ENCODE measurements around the gene KLC1. TPM values are rescaled to one million over a fixed set of nuclear protein-coding genes. Genes with fewer than 3 reads are reported as not detected.

Gene KLC1
- total RNA-seq, 1 donor from 2014 or later: 163 TPM

DNA sequence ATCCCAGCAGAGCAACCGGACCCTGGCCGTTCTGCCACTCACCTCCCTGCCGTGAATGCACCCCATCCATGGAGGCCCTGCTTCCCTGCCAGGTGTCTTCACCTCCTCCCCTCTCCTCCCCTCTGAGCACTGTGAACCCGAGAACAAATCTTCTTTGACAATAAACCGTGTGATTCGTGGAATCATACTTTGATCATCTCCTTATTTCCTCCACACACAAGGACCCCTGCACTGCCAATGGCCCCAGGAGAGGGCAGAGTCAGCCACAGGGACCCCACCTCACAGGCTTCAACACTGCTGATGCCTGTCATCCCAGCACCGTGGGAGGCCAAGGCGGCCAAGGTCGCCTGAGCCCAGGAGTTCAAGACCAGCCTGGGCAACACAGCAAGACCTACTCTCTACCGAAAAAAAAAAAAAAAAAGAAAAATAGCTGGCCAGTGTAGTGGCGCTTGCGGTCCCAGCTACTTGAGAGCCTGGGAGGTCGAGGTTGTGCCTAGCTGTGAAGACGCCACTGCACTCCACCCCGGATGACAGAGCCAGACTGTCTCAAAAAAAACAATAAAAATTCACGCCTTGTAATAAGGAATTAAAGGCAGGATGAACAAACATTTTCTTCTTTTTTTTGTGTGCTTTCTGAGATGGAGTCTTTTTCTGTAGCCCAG is 85.2 kb downstream of the KLC1 start:
- no peak overlapping the region for H3K27ac Mint-ChIP-seq
- peaks cover 2% of the 10 kb centered on the region for H3K27me3 Mint-ChIP-seq (ENCODE audit: low read depth)
- no peak for DNase-seq (ENCODE audit: low spot score in 2 of 2, unreplicated experiment in 2 of 2)
- H3K36me3 Mint-ChIP-seq: no peaks in the 10 kb centered on the region
- peak overlapping the region; percentile 81 for H3K4me3 Mint-ChIP-seq
- TF ChIP-seq, protein P1, sequence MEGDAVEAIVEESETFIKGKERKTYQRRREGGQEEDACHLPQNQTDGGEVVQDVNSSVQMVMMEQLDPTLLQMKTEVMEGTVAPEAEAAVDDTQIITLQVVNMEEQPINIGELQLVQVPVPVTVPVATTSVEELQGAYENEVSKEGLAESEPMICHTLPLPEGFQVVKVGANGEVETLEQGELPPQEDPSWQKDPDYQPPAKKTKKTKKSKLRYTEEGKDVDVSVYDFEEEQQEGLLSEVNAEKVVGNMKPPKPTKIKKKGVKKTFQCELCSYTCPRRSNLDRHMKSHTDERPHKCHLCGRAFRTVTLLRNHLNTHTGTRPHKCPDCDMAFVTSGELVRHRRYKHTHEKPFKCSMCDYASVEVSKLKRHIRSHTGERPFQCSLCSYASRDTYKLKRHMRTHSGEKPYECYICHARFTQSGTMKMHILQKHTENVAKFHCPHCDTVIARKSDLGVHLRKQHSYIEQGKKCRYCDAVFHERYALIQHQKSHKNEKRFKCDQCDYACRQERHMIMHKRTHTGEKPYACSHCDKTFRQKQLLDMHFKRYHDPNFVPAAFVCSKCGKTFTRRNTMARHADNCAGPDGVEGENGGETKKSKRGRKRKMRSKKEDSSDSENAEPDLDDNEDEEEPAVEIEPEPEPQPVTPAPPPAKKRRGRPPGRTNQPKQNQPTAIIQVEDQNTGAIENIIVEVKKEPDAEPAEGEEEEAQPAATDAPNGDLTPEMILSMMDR (IDR thresholded peaks at IDR 0.05; ENCODE audit: unreplicated experiment): no peak
- H3K9me3 Mint-ChIP-seq: no peaks in the 10 kb centered on the region
- peaks cover 32% of the 10 kb centered on the region for H3K4me1 Mint-ChIP-seq

DNA sequence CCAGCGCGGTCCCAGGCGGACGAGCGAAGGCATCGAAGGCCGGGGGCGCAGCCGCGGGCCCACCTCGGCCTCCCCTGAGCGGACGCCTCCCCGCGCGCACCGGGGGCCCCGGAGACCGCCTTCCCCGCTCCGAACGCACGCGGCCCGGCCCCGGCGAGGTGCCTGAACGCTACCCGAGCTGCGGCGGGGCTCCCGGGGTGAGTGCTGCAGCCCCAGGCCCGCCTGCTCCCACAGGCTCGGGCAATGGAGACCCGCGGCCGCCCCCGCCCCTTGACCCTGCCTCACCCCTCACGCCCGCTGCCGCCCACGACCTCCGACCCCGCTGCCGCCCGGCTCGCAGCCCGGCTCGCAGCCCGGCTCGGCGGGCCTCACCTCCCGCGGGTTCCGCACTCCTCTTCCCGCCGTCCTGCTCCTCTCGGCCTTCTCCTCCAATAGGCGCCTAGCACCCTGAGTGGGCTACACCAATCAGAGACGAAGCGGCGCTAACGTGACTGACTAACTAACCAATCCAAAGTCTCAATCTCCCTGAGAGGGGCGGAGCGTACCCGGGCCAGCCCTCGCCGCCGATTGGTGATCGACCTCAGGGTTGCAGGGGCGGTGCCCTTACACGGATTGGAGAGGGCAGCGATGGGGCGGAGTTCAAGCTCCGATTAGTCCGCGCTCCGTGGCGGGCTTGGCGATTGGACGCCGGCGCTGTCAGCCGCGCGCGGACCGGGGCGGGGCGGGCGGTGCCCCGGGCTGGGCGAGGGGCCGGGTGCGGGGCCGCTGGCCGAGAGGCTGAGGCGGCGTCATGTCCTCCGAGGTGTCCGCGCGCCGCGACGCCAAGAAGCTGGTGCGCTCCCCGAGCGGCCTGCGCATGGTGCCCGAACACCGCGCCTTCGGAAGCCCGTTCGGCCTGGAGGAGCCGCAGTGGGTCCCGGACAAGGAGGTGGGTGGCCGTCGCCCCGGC is 86.3 kb downstream of the KLC1 start, which contains the start of the genes XRCC3 and ZFYVE21:
XRCC3 (minus strand) TSS at position 400 of the 949 bp plus-strand sequence. CDS start 4,364 bp downstream, outside the sequence.
ZFYVE21 (plus strand) TSS at position 759 of the 949 bp plus-strand sequence; CDS start at position 791, 32 bp downstream.
- DNase-seq (ENCODE audit: low spot score in 2 of 2, unreplicated experiment in 2 of 2): peak; percentile 97 to 99
- no peaks in the 10 kb centered on the region for H3K9me3 Mint-ChIP-seq
- TF ChIP-seq, protein P1 (IDR thresholded peaks at IDR 0.05; ENCODE audit: unreplicated experiment): no peak
- H3K27me3 Mint-ChIP-seq (ENCODE audit: low read depth): peaks cover 2% of the 10 kb centered on the region
- peaks cover 35% of the 10 kb centered on the region for H3K4me1 Mint-ChIP-seq
- peak within 1 kb of the TSS; percentile 91 for H3K27ac Mint-ChIP-seq
- H3K36me3 Mint-ChIP-seq: no peaks in the 10 kb centered on the region
- peak within 1 kb of the TSS; percentile 81 for H3K4me3 Mint-ChIP-seq

DNA sequence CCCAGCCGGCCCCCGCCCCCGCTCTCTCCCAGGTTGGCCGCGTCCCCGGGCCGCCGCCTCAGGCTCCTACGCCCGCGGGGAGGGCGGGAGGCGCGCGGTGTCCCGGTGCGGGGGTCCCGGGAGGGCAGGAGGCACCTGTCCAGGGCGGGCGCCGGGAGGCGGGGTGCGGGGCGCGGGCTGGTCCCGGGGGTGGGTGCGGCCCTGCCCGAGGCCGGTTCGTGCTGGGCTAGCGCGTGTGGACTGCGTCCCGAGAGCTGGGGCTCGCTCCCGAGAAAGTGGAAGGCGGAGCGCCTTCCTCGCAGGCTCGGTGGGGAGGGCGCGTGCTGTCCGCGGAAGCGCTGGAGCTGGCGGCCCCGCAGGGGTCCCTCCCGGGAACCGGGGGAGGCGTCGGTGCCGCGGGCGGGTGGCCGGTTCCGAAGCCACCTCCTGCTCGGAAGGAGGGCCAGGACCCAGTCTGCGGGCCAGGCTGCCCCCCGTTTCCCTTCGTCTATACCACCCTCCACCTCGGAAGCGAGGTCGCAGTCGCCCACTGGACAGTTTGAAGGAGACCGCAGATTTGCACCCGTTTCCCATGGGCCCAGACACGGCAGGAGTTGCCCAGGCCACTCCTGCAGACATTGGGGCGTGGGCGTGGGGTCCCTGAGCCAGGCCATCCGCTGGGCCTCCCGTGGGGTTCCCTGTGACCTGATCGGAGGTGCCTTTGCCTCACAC is 87.2 kb downstream of the KLC1 start:
- Mint-ChIP-seq H3K36me3 (no peaks in the 10 kb centered on the region), H3K27me3 (ENCODE audit: low read depth) (peaks cover 2% of the 10 kb centered on the region), H3K27ac (no peak overlapping the region), H3K9me3 (no peaks in the 10 kb centered on the region), H3K4me1 (peaks cover 35% of the 10 kb centered on the region), H3K4me3 (peak overlapping the region; percentile 78)
- TF ChIP-seq, protein P1 (IDR thresholded peaks at IDR 0.05; ENCODE audit: unreplicated experiment): no peak
- DNase-seq (ENCODE audit: low spot score in 2 of 2, unreplicated experiment in 2 of 2): peak in 1 of 2 experiments; percentile 64

- peaks cover 35% of the 10 kb centered on the region for H3K4me1 Mint-ChIP-seq
- H3K9me3 Mint-ChIP-seq: no peaks in the 10 kb centered on the region
- DNase-seq (ENCODE audit: low spot score in 2 of 2, unreplicated experiment in 2 of 2): no peak
- no peaks in the 10 kb centered on the region for H3K36me3 Mint-ChIP-seq
- H3K4me3 Mint-ChIP-seq: peak overlapping the region; percentile 78
- TF ChIP-seq, protein P1 (IDR thresholded peaks at IDR 0.05; ENCODE audit: unreplicated experiment): no peak
- H3K27me3 Mint-ChIP-seq (ENCODE audit: low read depth): peaks cover 2% of the 10 kb centered on the region
- no peak overlapping the region for H3K27ac Mint-ChIP-seq
Observed at GRCh38 chr14:103716899-103717411, 87.9 kb downstream of the KLC1 start.

DNA sequence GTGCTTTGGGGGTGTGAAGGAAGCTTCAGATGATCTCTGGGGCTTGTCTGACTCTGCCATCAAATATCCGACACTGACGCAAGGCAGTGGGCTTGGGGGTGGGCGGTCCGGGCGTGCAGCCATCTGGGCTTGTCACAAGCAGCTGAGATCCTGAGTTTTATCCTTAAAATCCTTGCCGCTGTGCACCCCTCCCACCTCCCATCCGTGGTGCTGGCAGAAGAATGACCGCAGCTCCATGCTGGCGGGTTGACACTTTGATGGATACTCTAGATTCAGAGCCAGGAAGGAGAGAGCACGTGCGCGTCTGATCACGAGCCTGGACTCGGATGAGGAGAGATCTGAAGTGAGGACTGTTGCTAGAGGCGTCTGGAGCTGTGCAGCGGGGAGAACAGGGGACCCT is 89.6 kb downstream of the KLC1 start:
- Mint-ChIP-seq H3K4me1 (peaks cover 35% of the 10 kb centered on the region), H3K4me3 (peak overlapping the region; percentile 18), H3K27me3 (ENCODE audit: low read depth) (peaks cover 2% of the 10 kb centered on the region), H3K36me3 (no peaks in the 10 kb centered on the region), H3K9me3 (no peaks in the 10 kb centered on the region), H3K27ac (no peak overlapping the region)
- peak in 1 of 2 experiments; percentile 45 for DNase-seq (ENCODE audit: low spot score in 2 of 2, unreplicated experiment in 2 of 2)
- TF ChIP-seq, protein P1 (IDR thresholded peaks at IDR 0.05; ENCODE audit: unreplicated experiment): no peak

Data from mesothelial cell of epicardium (in vitro differentiated cells).